Suppressor macrophage (primary cell): Measurements from ENCODE around the gene THAP11.
A peak's percentile ranks its signal among the peaks of the same experiment; 100 is the strongest.

Experiments
- DNase-seq, 4 experiments: peaks; one replicate each; pipeline ENCODE4 v3.0.0-alpha.2; 2020 to 2022
- total RNA-seq, 17 experiments: gene quantifications; one replicate each; lab custom pipeline; 2026; ENCODE audit warnings: mixed read lengths in 6 of 17, inconsistent platforms in 3 of 17; lab: John Stamatoyannopoulos, UW

The THAP11 gene
- total RNA-seq: 4.4 to 32.2 (median 18.2) reads per million in 17 experiments

DNA sequence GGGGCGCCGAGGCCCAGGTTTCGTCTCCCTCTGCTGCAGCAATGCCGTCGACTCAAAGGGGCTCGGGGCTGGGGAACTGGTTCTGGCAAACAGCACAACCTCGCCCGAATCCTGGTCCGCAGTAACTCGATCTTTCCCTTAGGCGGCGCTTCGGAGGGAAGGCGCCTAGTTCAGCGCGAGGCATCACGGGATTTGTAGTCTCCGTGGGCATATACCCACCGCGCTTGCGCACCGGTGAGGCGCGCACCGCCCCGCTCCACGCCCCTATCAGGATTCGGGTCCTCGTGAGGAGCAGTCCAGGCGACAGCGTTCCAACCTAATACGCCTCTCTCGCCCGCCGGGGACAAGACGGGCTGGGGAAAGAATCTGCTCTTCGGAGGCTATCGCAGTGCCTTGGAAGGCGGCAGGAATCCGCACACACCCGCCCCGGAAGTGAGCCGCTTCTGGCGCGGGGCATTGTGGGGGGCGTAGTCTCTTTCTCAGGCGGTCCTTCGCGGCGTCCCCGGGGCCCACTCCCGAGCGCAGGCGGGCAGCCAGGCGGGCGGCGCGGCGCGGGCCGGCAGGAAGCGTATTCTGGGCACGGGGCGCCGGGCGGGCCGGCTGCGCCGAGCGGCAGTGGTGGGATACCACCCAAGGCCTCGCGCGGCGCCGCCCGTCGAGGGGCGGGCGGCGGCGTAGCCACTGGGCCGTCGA, at the start of gene THAP11:
Gene THAP11, plus strand, starts transcription at position 505 of the 693 bp plus-strand sequence. CDS start 235 bp downstream, outside the sequence.
- peak; percentile 96 to 98 (median 97) for DNase-seq

DNA sequence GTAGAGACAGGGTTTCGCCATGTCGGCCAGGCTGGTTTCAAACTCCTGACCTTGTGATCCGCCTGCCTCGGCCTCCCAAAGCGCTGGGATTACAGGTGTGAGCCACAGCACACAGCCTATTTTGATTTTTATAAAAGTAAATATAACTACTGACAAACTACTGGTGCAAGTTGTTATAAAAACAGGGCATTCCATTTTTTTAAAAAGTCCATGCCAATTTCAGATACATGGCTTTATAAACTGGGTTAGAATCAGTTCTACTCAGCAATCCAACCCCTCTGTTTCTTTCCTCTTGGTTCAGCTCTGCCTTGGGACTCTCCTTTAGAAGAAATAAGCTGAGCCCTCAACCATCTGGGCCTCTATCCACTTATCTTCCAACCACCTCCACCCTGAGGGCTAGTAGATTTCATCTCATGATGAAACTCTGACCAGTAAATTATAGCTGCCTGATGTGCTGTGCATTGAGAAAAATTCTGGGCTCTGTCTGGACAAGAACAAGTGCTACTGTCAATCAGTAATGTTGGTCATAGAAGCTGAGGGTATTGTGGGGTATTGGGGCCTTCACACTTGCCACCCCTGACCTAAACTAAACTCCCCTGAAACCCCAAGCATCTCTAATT, 45.9 kb upstream of the THAP11 start:
- no peak for DNase-seq

DNA sequence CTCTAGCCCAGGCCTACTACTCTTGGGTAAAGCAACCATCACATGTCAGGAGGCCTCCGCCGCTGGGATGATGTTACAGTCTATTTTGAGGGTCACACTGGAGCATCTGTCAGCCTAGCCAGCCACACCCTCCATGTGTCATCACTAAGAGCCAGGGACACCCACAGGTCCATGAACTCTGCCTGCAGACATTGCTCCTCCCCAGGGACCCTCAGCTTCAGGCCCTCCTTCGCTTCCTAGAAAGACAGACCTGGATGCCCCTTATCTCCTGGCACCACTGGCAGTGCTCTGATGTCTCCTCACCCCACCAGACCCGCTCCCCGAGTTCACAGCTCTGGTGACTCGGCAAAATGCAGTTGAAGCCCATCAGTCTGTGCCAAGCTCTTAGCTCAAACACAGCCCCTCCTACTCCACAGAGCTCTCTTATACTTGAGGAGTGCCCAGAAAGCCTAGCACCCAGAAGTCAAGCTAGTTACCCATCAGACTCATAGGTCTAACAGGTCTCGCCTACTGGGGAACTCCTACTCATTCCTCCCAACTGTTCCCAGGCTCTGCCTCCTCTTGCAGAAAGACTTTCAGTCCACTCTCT, 41.7 kb upstream of the THAP11 start:
- peak; percentile 57 to 79 (median 78) for DNase-seq

DNA sequence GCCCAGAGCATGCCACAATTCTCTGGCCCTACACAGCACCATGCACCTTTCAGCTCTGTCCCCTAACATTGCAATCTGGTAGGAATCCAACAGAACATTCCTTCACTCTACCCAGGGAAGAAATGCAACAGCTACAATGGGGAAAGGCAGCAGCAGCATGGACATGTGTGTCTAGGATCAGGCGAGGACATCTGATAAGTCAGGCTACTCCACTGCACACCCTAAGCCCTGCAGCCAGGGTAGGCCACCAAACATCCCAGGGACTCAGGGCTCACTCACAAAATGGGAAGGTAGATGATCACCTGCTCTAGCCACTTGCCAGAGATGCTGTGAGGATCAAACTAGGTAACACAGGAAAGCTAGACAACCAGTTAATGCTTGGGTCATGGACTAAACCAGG, 40.9 kb upstream of the THAP11 start:
- no peak for DNase-seq

DNA sequence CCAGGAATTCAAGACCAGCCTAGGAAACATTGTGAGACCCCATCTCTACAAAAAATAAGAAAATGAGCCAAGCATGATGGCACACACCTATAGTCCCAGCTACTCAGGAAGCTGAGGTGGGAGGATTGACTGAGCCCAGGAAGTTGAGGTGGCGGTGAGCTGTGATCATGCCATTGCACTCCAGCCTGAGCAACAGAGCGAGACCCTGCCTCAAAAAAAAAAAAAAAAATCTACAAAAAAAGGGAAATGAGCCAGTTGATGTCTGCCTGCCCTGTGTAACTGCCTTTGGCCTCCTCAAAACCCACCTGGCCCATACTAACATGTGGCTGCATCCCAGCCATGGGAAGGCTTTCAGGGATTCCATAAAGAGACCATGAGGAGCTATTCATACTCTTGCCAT, 40.2 kb upstream of the THAP11 start:
- no peak for DNase-seq

DNA sequence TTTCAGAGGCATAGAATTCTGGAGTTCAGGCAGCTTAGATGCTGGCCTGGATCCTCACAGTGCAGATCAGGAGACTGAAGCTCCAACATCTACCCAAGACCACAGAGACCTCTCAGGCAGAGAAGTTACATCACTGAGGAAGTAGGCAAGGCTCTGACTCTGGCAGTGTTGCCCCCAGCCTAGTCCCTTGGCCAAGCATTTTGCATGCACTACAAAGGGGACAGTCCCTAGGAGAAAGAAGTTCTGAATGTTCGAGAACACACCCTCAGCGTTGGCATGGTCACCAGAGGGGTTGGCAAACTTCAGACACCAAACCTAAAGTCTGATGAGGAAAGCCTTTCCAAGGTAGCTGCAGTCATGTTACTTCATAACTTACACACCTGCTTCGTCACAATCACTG, 38.2 kb upstream of the THAP11 start:
- DNase-seq: peak; percentile 38 to 69 (median 68)

DNA sequence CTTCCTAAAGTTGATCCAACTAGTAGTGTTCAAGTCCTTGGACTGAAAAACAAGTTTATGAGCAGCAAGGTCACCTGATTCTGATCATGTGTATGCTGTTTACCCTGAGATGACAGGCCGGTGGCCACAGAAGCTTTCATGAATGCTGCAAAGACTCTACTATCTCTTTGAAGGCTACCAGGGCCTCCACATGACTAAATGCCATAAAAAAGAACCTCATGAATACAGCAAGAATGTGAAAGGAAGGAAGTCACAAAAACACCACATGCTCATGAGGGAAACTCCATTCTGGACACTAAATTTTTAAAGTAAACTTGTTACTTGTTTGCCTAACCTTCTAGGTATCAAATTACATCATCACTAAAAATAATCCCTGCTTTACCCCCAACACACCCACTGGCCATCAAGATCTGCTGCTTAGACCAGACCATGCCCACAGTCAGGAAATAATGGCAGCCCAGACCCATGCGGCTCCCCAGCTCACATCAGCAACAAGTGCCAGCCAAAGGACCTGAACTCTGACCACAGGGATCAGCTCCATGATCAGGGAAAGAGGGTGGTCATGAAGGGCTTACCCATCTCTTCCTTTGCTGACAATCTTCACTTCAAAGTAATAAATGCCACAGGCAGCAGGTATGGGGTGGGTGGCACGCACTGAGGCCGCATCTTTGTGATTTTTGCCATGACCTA, 37.1 kb upstream of the THAP11 start:
- peak; percentile 9 to 41 (median 32) for DNase-seq

DNA sequence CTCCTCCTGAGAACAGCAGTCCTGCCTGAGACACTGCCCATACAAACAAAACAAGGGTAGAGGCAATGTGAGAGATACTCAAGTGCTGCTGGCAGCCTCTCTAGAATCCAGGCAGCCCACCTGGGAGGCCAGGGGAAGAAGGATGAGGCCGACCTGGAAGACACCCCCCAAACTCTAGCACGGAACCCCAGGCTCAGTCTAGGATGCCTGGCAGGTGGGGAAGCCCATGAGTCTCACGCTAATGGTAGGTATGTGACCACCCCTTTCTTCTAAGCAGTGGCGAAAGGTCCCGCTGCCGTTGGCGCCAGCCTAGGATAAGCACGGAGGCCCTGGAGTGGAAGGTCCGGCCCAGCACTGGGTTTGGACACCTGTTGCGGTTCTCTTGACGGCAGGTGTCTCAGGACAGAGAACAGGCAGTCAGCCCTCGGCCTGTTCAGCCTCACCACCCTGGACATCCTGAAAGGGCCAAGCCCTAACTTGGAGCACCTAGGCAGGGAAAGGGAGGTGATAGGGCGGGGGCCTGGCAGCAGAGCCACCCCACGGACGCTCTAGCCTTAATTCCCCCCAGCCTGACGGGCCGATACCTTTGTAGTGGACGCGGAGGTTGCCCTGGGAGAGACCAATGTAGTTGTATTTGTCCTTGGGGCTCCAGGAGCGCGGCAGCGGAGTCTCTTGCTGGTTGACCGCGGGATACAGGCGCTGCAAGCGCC, 36.2 kb upstream of the THAP11 start:
- peak in 1 of 4 experiments; percentile 6 for DNase-seq

DNA sequence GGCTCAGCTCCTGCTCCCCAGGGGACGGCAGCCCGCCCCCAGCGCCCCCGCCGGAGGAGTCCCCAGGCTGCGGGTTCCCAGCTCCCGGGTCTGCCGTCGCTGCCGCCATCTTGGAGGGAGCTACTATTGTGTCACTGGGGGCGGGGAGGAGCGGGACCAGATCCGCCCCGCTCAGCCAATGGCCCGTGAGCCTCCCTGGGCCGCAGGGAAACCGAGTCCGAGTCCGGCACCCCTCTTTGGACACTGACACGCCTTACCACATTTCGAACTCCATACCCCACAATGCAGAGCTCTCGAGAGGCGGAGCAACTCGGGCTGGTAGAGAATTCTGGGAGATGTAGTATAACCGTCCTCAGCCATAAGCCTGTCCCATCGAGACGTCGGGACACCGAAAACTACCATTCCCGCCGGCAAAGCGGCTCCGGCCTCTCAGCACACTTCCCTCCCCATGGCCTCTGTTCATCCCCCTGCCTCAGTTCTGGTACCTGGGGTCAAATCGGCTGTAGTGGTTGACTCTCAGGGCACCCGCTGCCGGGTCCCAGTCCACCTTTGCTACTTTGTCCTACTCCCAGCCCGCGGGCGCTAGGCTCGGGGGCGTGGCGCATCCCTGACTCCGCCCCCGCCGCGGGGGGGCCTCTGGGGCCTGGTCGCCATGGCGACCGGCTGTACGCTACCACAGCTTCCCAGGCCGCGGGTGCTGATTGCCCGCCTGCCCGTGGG, 35.5 kb upstream of the THAP11 start, which contains the start of the genes RANBP10 and TSNAXIP1:
Gene RANBP10, minus strand, starts transcription at position 133 of the 720 bp plus-strand sequence. Its CDS starts 24 bp downstream, at position 109.
Gene TSNAXIP1, plus strand, starts transcription at position 462 of the 720 bp plus-strand sequence. CDS start 261 bp downstream, outside the sequence.
- DNase-seq: peak; percentile 97 to 99 (median 98)

DNA sequence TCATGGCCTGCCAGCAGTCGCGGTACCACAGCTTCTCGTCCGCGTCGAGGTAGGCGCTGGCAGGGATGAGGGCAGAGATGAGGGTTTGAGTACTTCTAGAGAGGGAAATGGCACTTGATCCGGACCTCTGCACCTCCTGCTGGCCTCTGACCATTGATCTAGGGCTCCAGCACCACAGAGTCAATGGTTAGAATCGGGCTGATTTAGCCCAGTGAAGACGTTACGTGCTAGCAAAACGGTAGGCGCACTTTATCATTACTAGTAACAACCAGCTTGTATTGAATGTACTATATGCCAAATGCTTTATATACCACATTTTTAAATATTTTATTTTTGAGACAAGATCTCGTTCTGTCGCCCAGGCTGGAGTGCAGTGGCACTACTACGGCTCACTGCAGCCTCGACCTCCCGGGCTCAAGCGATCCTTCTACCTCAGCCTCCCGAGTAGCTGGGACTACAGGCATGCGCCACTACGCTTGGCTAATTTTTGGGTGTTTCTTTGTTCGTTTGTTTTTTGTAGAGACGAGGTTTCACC, 34.9 kb upstream of the THAP11 start:
- DNase-seq: no peak

DNA sequence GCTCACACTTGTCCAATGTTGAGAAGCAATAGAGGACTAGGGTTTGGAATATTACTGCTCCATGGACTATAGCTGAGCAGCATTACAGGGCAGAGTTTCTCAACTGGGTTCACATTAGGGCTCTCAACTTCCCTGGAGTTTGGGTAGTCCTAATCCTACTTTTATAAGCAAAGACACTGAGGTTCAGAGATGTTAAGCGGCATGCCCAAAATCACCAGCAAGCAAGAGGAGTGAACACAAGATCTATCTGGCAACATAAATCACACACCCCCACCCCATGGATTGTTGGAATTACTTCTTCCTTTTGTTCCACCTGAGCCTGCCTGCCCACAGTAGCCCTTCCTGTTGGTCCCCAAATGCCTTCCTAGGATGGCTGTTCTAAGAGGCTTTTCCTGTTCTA, 30.2 kb upstream of the THAP11 start:
- DNase-seq: no peak

DNA sequence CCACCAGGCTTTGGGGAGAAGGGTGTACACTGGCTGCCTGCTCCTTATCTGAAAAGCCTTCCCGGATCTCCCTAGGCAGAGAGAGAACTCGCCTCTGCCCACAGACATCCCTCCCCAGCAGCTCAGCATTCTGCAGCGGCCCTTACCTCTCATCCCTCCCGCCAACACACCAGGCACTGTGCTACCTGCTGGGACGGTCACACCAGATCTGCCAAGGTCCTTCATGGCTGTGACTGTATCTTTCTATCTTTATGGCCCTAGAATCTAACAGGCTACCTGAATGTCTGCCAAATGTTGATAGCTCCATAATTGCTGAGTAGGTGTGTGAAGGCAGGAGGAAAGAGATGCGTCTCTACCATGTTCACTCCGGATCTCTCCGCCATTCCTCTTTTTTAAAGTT, 27.6 kb upstream of the THAP11 start:
- no peak for DNase-seq

DNA sequence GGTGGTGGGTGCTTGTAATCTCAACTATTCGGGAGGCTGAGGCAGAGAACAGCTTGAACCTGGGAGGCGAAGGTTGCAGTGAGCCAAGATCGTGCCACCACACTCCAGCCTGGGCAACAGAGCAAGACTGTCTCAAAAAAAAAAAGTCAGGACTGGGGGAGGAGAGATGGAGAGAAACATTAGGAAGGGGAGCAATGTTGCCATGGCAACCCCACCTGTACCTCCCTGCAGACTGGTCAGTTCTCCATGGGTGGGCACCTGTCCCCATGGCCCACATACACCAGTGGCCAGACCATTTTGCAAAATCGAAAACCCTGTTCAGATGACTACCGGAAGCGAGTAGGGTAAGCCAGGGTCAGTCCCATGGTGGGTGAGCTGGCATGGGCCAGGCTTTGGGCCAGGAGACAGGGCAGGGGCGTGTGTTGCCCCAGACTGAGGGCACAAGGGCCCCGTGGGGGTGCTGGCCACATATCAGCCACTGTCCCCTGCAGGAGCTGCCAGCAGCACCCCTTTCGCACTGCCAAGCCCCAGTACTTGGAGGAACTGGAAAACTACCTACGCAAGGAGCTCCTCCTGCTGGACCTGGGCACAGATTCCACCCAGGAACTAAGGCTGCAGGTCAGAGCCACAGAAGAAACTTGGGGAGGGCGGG, 21.4 kb upstream of the THAP11 start:
- no peak for DNase-seq

DNA sequence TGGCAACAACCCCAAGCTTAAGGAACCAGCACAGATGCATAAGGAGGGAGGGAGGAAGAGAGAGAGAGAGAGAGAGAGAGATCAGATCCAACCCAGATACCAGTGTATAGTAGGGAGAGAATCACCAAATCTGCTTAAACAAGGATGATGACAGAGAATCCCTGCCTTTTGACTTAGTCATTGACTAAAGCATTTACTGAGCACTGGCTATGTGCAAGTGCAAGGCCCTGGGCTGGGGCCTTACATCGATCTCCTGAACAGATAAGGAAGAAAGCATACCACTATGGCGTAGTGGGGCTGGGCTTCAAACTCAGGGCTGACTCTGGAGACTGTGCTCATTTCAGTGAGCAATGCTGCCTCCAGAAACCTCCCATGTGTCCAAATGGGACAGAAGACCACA, 19.6 kb upstream of the THAP11 start:
- no peak for DNase-seq

DNA sequence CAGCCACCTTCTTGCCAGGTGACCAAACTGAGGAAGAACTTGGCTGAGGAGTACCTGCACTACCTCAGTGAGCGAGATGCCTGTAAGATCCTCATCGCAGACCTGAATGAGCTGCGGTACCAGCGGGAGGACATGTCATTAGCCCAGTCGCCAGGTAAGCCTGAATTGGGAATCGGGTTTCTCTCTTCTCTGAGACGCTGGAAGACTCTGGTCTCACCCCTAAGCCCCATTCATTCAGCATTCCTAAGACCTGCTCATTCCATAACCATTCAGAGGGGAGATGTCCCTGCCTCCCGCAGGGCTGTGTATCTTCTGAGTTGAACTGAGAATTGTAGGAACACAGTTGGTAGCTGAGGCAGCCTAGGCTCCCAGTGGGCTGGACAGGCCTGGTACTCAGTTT, 17.0 kb upstream of the THAP11 start:
- DNase-seq: no peak

DNA sequence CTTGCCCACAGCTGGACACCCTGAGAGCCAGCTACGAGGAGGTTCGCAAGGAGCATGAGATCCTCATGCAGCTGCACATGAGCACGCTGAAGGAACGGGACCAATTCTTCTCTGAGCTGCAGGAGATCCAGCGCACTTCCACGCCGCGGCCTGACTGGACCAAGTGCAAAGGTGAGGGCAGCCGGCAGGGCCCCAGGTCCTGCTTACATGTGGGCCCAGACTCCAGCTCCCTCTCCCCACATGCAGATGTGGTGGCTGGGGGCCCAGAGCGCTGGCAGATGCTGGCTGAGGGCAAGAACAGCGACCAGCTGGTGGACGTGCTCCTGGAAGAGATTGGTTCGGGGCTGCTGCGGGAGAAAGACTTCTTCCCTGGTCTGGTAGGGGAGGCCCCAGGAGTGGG, 16.2 kb upstream of the THAP11 start:
- no peak for DNase-seq

DNA sequence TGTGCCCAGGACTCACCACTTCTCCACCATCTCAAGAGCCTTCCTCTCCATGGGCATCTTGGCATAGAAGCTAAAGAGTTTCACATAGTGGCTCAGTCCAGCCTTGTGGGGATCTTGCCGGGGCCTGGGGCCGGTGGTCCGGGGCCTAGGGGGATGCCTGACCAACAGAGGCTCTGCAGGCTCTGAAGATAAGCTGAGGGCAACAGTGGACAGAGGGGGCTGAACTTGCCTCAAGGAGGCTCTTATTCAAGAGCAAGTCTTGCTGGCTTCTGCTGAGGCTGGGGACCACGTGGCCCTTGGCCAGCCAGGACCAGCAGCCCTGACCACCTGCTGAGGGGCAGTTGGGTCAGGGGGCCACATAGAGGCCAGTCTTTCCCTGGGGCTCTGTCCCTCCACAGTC, 13.5 kb upstream of the THAP11 start:
- DNase-seq: no peak

DNA sequence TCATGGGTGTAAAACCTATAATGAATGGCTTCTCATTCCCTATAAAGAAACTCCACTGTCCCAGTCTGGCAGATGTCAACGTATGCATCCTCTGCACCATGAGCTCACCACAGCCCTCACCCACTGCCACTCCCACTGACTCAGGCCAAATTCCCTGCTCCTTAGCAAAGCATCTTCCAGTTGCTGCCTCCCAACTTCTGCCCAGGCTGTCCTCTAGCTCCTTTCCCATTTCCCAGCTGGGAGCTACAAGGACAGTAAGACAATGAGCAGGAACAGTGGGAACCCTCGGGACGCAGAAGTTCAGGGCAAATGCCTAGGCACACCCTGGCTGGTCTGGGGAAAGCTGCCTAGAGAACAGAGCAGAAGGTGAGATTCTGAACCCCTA, 9.1 kb upstream of the THAP11 start:
- DNase-seq: peak; percentile 9 to 40 (median 32)

DNA sequence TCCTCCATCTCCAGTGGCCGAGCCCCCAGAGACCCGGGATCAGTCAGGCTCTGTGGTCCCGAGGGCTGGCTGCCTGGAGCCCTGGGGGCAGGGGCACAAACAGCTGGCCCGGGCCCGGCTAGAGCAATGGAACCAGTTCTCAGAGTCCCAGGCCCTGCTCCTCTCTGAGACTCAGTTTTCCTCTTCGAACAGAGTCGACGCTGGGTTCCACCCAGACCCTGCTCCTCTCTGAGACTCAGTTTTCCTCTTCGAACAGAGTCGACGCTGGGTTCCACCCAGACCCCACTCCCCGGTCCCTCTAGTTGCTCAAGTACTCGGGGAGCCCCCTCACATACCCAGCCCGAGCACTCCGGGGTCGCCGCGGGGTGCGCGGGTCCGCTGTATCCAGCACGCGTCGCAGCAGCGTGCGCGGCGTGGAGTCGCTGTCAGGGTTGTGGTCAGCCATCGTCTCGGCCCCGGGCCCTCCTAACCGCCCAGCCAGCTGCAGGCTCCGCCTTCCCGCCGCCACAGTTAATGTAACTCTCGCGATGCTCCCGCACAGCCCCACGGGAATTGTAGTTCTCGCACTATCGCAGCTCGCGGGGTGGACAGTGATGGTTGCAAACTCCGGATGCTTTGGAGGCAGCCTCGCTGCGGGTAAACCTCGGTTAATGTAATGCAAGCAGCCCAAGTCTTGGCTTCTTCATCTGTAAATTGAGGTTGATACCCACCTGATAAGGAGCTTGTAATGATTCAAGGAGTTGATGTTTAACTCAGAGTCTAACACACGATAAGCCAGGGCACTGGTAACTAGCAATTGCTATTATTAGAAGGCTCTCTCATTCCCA, 8.5 kb upstream of the THAP11 start:
- DNase-seq: peak; percentile 95 to 97 (median 96)

DNA sequence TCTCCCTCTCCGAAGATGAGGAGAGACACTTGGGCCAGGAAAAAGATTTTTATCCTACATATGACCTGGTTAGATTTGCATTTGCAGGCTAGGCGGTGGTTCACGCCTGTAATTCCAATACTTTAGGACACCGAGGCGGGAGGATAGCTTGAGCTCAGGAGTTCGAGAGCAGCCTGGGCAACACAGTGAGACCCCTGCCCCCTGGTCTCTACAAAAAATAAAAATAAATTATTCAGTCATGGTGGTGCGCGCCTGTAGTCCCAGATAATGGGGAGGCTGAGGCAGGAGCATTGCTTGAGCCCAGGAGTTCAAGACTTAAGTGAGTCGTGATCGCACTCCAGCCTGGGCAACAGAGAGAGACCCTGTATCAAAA, 7.9 kb upstream of the THAP11 start:
- DNase-seq: no peak
